Measurements from ENCODE around the gene PRDM16.

DNA sequence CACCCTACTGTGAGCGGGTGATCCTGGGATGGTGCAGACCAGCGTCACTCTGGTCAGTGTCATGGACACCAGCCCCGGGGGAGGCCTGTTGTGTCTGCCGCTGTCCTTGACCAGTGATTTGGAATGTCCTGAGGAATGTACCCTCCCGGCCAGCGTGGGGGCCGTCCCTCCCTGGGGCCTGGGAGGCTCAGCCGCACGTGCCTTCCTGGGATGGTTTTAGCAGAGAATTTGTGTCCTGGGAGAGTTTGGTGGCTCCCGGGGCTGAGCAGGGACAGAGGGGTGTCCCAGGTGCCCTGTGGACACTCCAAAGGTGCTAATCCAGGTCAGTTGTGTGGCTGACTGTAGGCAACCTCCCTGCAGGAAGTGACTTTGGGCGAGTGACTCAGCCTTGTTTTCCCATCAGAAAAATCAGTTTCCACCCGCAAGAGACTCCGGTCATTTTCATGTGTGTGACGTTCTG lies 391.7 kb downstream of the PRDM16 start:
- TF ChIP-seq, protein P1, sequence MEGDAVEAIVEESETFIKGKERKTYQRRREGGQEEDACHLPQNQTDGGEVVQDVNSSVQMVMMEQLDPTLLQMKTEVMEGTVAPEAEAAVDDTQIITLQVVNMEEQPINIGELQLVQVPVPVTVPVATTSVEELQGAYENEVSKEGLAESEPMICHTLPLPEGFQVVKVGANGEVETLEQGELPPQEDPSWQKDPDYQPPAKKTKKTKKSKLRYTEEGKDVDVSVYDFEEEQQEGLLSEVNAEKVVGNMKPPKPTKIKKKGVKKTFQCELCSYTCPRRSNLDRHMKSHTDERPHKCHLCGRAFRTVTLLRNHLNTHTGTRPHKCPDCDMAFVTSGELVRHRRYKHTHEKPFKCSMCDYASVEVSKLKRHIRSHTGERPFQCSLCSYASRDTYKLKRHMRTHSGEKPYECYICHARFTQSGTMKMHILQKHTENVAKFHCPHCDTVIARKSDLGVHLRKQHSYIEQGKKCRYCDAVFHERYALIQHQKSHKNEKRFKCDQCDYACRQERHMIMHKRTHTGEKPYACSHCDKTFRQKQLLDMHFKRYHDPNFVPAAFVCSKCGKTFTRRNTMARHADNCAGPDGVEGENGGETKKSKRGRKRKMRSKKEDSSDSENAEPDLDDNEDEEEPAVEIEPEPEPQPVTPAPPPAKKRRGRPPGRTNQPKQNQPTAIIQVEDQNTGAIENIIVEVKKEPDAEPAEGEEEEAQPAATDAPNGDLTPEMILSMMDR (conservative IDR thresholded peaks at IDR 0.05; ENCODE audit: low read length): no peak
- TF ChIP-seq EZH2phosphoT487 (IDR thresholded peaks at IDR 0.05; ENCODE audit: borderline replicate concordance): no peak
